ENCODE measurements around the gene DDX10.

The DDX10 gene

DNA sequence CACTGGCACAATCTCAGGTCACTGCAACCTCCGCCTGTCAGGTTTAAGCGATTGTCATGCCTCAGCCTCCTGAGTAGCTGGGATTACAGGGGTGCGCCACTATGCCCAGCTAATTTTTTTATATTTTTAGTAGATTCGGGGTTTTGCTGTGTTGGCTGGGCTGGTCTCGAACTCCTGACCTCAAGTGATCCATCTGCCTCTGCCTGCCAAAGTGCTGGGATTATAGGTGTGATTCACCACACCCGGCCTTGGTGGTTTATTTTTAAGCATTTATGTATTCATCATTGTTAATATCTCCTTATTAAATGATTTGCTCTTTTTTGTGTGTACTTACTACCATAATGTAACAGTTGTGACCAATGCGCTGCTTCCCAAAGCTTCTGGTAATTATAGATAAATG, 171.7 kb downstream of the DDX10 start:
- Histone ChIP-seq H3K27me3 (ENCODE audit: insufficient read depth, low read length, poor library complexity) (no peaks in the 10 kb centered on the region), H3K9me3 (ENCODE audit: insufficient read depth, low read length, severe bottlenecking) (no peaks in the 10 kb centered on the region), H3K4me3 (ENCODE audit: low read depth in 1 of 2, low read length in 2 of 2) (no peak overlapping the region), H3K36me3 (ENCODE audit: insufficient read depth, low read length) (peaks cover 18% of the 10 kb centered on the region), H4K20me1 (ENCODE audit: insufficient read depth, low read length) (no peaks in the 10 kb centered on the region), H2AFZ (ENCODE audit: low read depth, low read length) (no peak overlapping the region), H3K4me2 (ENCODE audit: insufficient read depth, low read length) (no peak overlapping the region), H3K4me1 (ENCODE audit: insufficient read depth, low read length) (no peaks in the 10 kb centered on the region), H3K27ac (ENCODE audit: low read length) (no peak overlapping the region), H3K9ac (ENCODE audit: low read depth, low read length) (no peak overlapping the region), H3K79me2 (ENCODE audit: insufficient read depth, low read length) (peaks cover 2% of the 10 kb centered on the region; the same call in 1 of the 2 replicates)
- ATAC-seq (ENCODE audit: insufficient read depth, low read depth), result no peak
- TF ChIP-seq, protein P1, sequence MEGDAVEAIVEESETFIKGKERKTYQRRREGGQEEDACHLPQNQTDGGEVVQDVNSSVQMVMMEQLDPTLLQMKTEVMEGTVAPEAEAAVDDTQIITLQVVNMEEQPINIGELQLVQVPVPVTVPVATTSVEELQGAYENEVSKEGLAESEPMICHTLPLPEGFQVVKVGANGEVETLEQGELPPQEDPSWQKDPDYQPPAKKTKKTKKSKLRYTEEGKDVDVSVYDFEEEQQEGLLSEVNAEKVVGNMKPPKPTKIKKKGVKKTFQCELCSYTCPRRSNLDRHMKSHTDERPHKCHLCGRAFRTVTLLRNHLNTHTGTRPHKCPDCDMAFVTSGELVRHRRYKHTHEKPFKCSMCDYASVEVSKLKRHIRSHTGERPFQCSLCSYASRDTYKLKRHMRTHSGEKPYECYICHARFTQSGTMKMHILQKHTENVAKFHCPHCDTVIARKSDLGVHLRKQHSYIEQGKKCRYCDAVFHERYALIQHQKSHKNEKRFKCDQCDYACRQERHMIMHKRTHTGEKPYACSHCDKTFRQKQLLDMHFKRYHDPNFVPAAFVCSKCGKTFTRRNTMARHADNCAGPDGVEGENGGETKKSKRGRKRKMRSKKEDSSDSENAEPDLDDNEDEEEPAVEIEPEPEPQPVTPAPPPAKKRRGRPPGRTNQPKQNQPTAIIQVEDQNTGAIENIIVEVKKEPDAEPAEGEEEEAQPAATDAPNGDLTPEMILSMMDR (IDR thresholded peaks at IDR 0.05; ENCODE audit: borderline replicate concordance, extremely low read depth, low read length, poor library complexity, severe bottlenecking), result no peak
- no peak for TF ChIP-seq EZH2 (IDR thresholded peaks at IDR 0.05; ENCODE audit: borderline replicate concordance, low read depth, low read length, severe bottlenecking)
- no peak for DNase-seq

DNA sequence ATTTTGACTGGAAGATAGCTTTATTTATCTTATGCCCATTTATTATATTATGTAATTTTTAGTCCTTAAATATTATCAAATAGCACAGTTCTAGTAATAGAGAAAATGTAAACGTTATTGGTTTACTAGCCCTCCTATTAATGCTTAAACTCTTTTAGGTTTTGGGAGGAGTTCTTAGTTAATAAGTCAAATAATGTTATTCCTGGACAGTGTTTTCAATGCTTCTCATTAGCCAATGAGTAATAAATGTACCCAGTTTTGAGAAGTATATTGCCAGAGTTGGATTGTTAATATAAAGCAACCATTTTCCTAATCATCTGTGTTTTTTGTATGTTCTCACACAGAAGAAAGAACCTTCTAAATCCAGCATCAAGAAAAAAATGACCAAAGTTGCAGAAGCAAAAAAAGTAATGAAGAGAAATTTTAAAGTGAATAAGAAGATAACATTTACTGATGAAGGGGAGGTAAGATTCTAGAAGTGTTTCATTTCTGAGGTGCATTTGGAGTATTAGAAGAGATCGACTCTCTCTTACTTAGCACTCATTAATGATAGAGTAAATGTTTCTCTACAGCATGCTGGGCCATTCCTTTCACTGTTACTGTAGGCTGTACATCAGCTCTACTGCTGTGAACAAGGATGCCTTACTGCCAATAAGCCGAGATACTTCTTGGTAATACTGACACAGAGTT, 173.4 kb downstream of the DDX10 start:
- H3K4me2 ChIP-seq (ENCODE audit: insufficient read depth, low read length), result no peak overlapping the region
- H3K36me3 ChIP-seq (ENCODE audit: insufficient read depth, low read length), result peaks cover 18% of the 10 kb centered on the region
- no peak overlapping the region for H2AFZ ChIP-seq (ENCODE audit: low read depth, low read length)
- no peak for TF ChIP-seq EZH2 (IDR thresholded peaks at IDR 0.05; ENCODE audit: borderline replicate concordance, low read depth, low read length, severe bottlenecking)
- TF ChIP-seq, protein P1 (IDR thresholded peaks at IDR 0.05; ENCODE audit: borderline replicate concordance, extremely low read depth, low read length, poor library complexity, severe bottlenecking), result no peak
- H3K27me3 ChIP-seq (ENCODE audit: insufficient read depth, low read length, poor library complexity), result no peaks in the 10 kb centered on the region
- no peak overlapping the region for H3K4me3 ChIP-seq (ENCODE audit: low read depth in 1 of 2, low read length in 2 of 2)
- no peaks in the 10 kb centered on the region for H3K9me3 ChIP-seq (ENCODE audit: insufficient read depth, low read length, severe bottlenecking)
- H3K9ac ChIP-seq (ENCODE audit: low read depth, low read length), result no peak overlapping the region
- H3K27ac ChIP-seq (ENCODE audit: low read length), result no peak overlapping the region
- DNase-seq (no peak), ATAC-seq (ENCODE audit: insufficient read depth, low read depth) (no peak)
- no peaks in the 10 kb centered on the region for H4K20me1 ChIP-seq (ENCODE audit: insufficient read depth, low read length)
- H3K79me2 ChIP-seq (ENCODE audit: insufficient read depth, low read length), result no peaks in the 10 kb centered on the region
- H3K4me1 ChIP-seq (ENCODE audit: insufficient read depth, low read length), result no peaks in the 10 kb centered on the region

DNA sequence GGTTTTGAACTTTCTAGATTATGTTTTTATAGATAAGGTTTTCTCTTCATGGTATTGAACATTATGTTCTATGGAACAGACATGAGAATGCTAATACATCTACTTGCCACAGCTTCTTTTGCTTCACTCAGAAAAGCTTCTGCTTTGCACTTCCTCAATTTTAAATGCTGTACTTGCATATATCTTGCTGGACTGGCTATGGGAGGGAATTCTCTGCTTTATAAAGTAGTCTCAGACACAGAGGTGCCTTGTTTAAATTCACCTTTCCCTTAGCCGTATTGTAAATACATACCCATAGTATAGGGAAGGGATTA, 173.9 kb downstream of the DDX10 start:
- H3K27ac ChIP-seq (ENCODE audit: low read length), result no peak overlapping the region
- peaks cover 18% of the 10 kb centered on the region for H3K36me3 ChIP-seq (ENCODE audit: insufficient read depth, low read length)
- TF ChIP-seq, protein P1 (IDR thresholded peaks at IDR 0.05; ENCODE audit: borderline replicate concordance, extremely low read depth, low read length, poor library complexity, severe bottlenecking), result no peak
- no peak for TF ChIP-seq EZH2 (IDR thresholded peaks at IDR 0.05; ENCODE audit: borderline replicate concordance, low read depth, low read length, severe bottlenecking)
- no peak overlapping the region for H3K9ac ChIP-seq (ENCODE audit: low read depth, low read length)
- H3K27me3 ChIP-seq (ENCODE audit: insufficient read depth, low read length, poor library complexity), result no peaks in the 10 kb centered on the region
- no peaks in the 10 kb centered on the region for H4K20me1 ChIP-seq (ENCODE audit: insufficient read depth, low read length)
- no peaks in the 10 kb centered on the region for H3K9me3 ChIP-seq (ENCODE audit: insufficient read depth, low read length, severe bottlenecking)
- H3K4me3 ChIP-seq (ENCODE audit: low read depth in 1 of 2, low read length in 2 of 2), result no peak overlapping the region
- ATAC-seq (ENCODE audit: insufficient read depth, low read depth) (no peak), DNase-seq (no peak)
- no peaks in the 10 kb centered on the region for H3K79me2 ChIP-seq (ENCODE audit: insufficient read depth, low read length)
- H3K4me1 ChIP-seq (ENCODE audit: insufficient read depth, low read length), result no peaks in the 10 kb centered on the region
- no peak overlapping the region for H2AFZ ChIP-seq (ENCODE audit: low read depth, low read length)
- no peak overlapping the region for H3K4me2 ChIP-seq (ENCODE audit: insufficient read depth, low read length)
